ENCODE measurements around the gene INF2. TPM values are rescaled to one million over a fixed set of nuclear protein-coding genes. Genes with fewer than 3 reads are reported as not detected.

The INF2 gene
- total RNA-seq, 3 donors from 2014 or later, result 132 to 216 (median 176) TPM

DNA sequence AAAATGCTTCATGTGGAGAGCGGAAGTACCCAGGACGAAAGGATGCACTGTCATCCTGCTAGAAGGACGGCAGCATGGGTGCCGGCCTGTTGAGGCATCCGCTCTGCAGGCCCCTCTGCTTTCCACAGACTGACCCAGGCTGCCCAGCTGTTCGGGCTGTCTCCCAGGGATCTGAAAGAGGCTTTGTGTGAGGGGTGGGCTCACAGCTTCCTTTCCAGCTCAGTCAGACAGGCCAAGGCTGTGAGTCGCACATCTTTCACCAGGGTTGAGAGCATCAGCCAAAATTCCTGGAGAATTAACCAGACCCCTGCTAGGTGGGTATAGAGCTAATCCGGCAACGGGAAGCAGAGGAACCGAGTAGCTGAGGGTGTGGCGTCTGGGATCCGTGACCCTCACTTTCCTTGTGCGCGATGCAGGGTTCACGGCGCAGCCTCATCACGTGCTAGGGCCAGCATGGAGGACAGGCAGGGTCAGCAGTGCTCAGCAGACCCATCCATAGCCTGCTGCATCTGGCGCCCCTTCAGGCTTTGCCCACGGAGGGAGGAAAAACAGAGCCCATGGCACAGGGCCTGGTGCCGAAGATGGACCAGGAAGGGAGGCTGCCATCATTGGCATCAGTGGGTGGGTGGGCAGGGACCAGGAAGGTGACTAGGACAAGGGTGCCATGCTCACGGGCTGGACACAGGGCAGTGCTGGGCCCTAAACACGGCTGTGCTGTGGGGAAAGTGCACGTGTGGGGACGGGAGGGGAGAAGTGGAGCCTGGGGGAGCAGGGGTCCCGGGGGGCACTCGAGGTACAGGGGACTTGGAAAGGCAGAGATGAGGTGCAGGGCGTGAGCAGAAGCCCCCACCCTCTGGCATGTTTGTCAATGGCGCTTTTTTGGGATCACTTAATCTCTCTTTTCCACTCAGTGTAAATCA, 54.3 kb downstream of the INF2 start:
- intact Hi-C loops (cut with DNase I, micrococcal nuclease), result no loop called here
- no peak for ATAC-seq
- Histone ChIP-seq H3K9me3 (no peaks in the 10 kb centered on the region), H3K36me3 (ENCODE audit: low read depth) (no peaks in the 10 kb centered on the region), H3K4me1 (ENCODE audit: low read depth) (peaks cover 23% of the 10 kb centered on the region), H3K4me3 (no peak overlapping the region)
- DNase-seq, result peak in 1 of 3 donors; percentile 36
- TF ChIP-seq, protein P1, sequence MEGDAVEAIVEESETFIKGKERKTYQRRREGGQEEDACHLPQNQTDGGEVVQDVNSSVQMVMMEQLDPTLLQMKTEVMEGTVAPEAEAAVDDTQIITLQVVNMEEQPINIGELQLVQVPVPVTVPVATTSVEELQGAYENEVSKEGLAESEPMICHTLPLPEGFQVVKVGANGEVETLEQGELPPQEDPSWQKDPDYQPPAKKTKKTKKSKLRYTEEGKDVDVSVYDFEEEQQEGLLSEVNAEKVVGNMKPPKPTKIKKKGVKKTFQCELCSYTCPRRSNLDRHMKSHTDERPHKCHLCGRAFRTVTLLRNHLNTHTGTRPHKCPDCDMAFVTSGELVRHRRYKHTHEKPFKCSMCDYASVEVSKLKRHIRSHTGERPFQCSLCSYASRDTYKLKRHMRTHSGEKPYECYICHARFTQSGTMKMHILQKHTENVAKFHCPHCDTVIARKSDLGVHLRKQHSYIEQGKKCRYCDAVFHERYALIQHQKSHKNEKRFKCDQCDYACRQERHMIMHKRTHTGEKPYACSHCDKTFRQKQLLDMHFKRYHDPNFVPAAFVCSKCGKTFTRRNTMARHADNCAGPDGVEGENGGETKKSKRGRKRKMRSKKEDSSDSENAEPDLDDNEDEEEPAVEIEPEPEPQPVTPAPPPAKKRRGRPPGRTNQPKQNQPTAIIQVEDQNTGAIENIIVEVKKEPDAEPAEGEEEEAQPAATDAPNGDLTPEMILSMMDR (IDR thresholded peaks at IDR 0.05), result no peak

DNA sequence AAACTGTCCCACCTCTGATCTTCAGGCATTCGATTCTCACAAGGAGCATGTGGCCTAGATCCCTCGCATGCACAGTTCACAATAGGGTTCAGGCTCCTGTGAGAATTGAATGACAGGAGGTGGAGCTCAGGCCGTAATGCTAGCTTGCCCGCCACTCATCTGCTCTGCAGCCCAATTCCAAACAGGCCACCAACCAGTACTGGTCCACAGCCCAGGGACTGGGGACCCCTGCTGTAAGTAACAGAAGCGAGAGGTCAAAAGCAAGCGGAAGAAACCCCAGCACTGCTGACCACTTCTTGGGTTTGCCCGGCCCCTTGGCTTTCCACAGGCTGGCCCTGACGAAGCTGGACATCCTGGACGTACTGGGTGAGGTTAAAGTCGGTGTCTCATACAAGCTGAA, 55.1 kb downstream of the INF2 start:
- intact Hi-C loops (cut with DNase I, micrococcal nuclease), result no loop called here
- Histone ChIP-seq H3K36me3 (ENCODE audit: low read depth) (no peaks in the 10 kb centered on the region), H3K4me3 (no peak overlapping the region), H3K4me1 (ENCODE audit: low read depth) (peaks cover 31% of the 10 kb centered on the region), H3K9me3 (no peaks in the 10 kb centered on the region)
- TF ChIP-seq, protein P1 (IDR thresholded peaks at IDR 0.05), result no peak
- ATAC-seq (no peak), DNase-seq (no peak)

DNA sequence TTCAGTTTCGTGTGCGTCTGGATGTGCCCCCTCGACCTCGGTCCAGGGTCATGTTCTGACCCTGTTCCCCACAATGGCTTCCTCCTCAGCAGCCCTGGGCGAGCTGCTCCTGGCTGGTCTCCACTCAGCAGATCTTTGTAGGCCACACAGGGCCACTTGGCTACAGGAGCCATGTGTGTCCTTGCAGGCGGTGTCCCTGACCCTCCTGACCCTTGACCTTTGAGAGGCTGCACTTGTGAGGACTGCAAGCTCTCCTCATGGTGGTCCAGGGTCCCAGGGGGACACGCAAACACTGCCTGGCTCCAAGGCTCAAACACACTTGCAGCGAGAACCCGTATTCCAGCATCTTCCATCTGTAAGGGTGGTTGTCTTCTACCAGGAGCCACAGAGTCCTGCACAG, 56.0 kb downstream of the INF2 start:
- Histone ChIP-seq H3K9me3 (no peaks in the 10 kb centered on the region), H3K4me1 (ENCODE audit: low read depth) (peaks cover 33% of the 10 kb centered on the region), H3K36me3 (ENCODE audit: low read depth) (no peaks in the 10 kb centered on the region), H3K4me3 (no peak overlapping the region)
- no peak for ATAC-seq
- peak in 1 of 3 donors; percentile 44 for DNase-seq
- TF ChIP-seq, protein P1 (IDR thresholded peaks at IDR 0.05), result no peak
- intact Hi-C loops (cut with DNase I, micrococcal nuclease), result no loop called here

DNA sequence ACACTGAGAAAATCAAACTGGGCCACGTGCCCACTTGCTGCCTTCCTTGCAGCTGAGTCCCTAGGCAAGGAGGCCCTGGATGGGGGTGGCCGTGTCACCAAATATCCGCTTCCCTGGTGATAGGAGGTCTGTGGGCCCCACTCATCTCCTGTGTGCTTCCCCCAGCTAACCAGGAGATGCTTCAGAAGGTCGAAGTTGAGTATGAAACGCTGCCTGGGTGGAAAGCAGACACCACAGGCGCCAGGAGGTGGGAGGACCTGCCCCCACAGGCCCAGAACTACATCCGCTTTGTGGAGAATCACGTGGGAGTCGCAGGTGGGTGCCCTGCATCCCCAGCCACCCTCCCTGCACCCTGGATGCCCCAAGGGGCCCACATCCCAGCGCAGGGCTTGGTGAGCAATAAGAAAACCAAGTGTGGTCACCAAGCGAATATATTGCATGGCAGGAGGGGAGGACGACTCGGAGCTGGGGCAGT, 56.7 kb downstream of the INF2 start:
- Histone ChIP-seq H3K9me3 (no peaks in the 10 kb centered on the region), H3K4me3 (no peak overlapping the region), H3K4me1 (ENCODE audit: low read depth) (peaks cover 33% of the 10 kb centered on the region), H3K36me3 (ENCODE audit: low read depth) (no peaks in the 10 kb centered on the region)
- TF ChIP-seq, protein P1 (IDR thresholded peaks at IDR 0.05), result no peak
- DNase-seq (peak in 1 of 3 donors; percentile 41), ATAC-seq (no peak)
- intact Hi-C loops (cut with DNase I, micrococcal nuclease), result no loop called here

DNA sequence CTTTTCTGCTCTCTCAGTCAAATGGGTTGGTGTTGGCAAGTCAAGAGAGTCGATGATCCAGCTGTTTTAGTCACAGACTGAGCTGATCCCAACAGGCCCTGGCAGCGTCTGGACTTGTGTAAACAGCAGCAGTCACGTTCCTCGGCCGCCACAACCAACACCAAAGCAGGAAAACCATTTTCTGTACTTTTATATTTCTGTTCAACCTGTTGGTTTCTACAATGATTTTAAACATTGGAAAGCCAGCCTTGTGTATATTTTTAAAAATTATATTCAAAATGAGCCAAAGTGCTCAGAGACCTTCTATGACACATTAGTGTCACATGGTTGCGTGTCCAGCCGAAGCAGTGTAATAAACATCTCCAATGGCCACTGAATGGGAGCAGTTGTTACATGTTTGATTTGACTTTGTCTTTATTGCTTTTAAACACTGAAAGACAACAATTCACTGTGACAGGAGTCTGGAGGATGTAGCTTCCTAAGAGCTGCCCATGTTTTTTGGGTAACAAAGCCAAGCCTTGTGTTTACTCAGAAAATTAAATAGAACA, 57.6 kb downstream of the INF2 start:
- Histone ChIP-seq H3K4me1 (ENCODE audit: low read depth) (peaks cover 34% of the 10 kb centered on the region), H3K9me3 (no peaks in the 10 kb centered on the region), H3K4me3 (no peak overlapping the region), H3K36me3 (ENCODE audit: low read depth) (no peaks in the 10 kb centered on the region)
- ATAC-seq, result peak; percentile 62
- intact Hi-C loops (cut with DNase I, micrococcal nuclease), result no loop called here
- peak; percentile 50 to 62 (median 57) for DNase-seq
- TF ChIP-seq, protein P1 (IDR thresholded peaks at IDR 0.05), result no peak
